MM.1S (cell line): ENCODE measurements around the gene EXOC4.
"Not testable (repeated sequence)": the region's sequence is repeated elsewhere in the genome, so short reads cannot be mapped to it uniquely, and the experiment has no call there.

Experiments used
- DNase-seq: peaks from one replicate; pipeline ENCODE4 v3.0.0-alpha.2; 2015
- H2AFZ ChIP-seq: fragments of 300-600 bp; sonication (generic); 2 replicates; pipeline ENCODE4 v1.6.0; 2016; ENCODE audit warnings: antibody characterized with exemption, low read length
- H3F3A ChIP-seq: fragments of 300-600 bp; sonication (generic); 2 replicates; pipeline ENCODE4 v1.6.1; 2016; ENCODE audit warnings: mild to moderate bottlenecking, antibody characterized with exemption, low read length, moderate library complexity, mixed read lengths; ENCODE audit not compliant: insufficient read depth
- H3K27ac ChIP-seq: fragments of 300-600 bp; sonication (generic); 2 replicates; pipeline ENCODE4 v1.5.1; 2016; ENCODE audit warnings: mild to moderate bottlenecking, low read length
- H3K27me3 ChIP-seq: fragments of 300-600 bp; sonication (generic); replicated peaks from 2 replicates; pipeline ENCODE4 v1.6.0; 2016; ENCODE audit warnings: low read length; ENCODE audit not compliant: insufficient read depth
- H3K36me3 ChIP-seq: fragments of 300-600 bp; sonication (generic); replicated peaks from 2 replicates; pipeline ENCODE4 v1.6.1; 2016; ENCODE audit warnings: mild to moderate bottlenecking, low read length, mixed read lengths; ENCODE audit not compliant: insufficient read depth
- H3K4me1 ChIP-seq: fragments of 300-600 bp; sonication (generic); 2 replicates; pipeline ENCODE4 v1.6.1; 2016; ENCODE audit warnings: low read length, mixed read lengths
- H3K4me2 ChIP-seq: fragments of 300-600 bp; sonication (generic); 2 replicates; pipeline ENCODE4 v1.6.0; 2016; ENCODE audit warnings: low read depth, low read length
- H3K4me3 ChIP-seq: fragments of 300-600 bp; sonication (generic); 2 replicates; pipeline ENCODE4 v1.5.1; 2016; ENCODE audit warnings: low read length, mixed read lengths
- H3K79me2 ChIP-seq: fragments of 300-600 bp; sonication (generic); 2 replicates; pipeline ENCODE4 v1.6.1; 2016; ENCODE audit warnings: mixed run types, low read length, mixed read lengths
- H3K9ac ChIP-seq: fragments of 300-600 bp; sonication (generic); 2 replicates; pipeline ENCODE4 v1.6.1; 2016; ENCODE audit warnings: low read length, mixed read lengths
- H3K9me2 ChIP-seq: fragments of 300-600 bp; sonication (generic); replicated peaks from 2 replicates; pipeline ENCODE4 v1.6.1; 2016; ENCODE audit warnings: mild to moderate bottlenecking, low read length, mixed read lengths; ENCODE audit not compliant: insufficient read depth
- H3K9me3 ChIP-seq: fragments of 300-600 bp; sonication (generic); replicated peaks from 2 replicates; pipeline ENCODE4 v1.6.1; 2016; ENCODE audit warnings: mild to moderate bottlenecking, low read length, mixed read lengths; ENCODE audit not compliant: insufficient read depth
- H4K20me1 ChIP-seq: fragments of 300-600 bp; sonication (generic); 2 replicates; pipeline ENCODE4 v1.6.1; 2016; ENCODE audit warnings: mild to moderate bottlenecking, low read length, moderate library complexity, mixed read lengths; ENCODE audit not compliant: insufficient read depth
- CTCF ChIP-seq: fragments of 300-600 bp; sonication (generic); IDR thresholded peaks from 2 replicates; pipeline ENCODE4 v1.5.1; 2016; ENCODE audit warnings: antibody characterized with exemption, low read length, mixed read lengths
- EZH2 ChIP-seq: fragments of 300-600 bp; sonication (generic); optimal IDR thresholded peaks from 2 replicates; pipeline ENCODE3; 2017; ENCODE audit warnings: low read depth, mild to moderate bottlenecking, antibody characterized with exemption, low read length, mixed read lengths
- EZH2phosphoT487 ChIP-seq: fragments of 300-600 bp; sonication (generic); IDR thresholded peaks from 2 replicates; pipeline ENCODE4 v1.6.1; 2018; ENCODE audit warnings: antibody characterized with exemption, low read length

Gene EXOC4

GRCh38 chr7:133274265-133274664 lies 21.4 kb downstream of the EXOC4 start:
- no peaks in the 10 kb centered on the region for H4K20me1 ChIP-seq
- H3K9me2 ChIP-seq = no peaks in the 10 kb centered on the region
- no peak overlapping the region for H3K9ac ChIP-seq
- H3K4me1 ChIP-seq = no peaks in the 10 kb centered on the region
- DNase-seq = no peak
- no peak overlapping the region for H3K4me3 ChIP-seq
- H3K27ac ChIP-seq = no peak overlapping the region
- no peak overlapping the region for H3K4me2 ChIP-seq
- H2AFZ ChIP-seq = no peak overlapping the region
- peaks cover 31% of the 10 kb centered on the region for H3K79me2 ChIP-seq
- TF ChIP-seq CTCF = no peak
- no peak for TF ChIP-seq EZH2phosphoT487
- TF ChIP-seq EZH2 = no peak
- no peaks in the 10 kb centered on the region for H3K27me3 ChIP-seq
- no peaks in the 10 kb centered on the region for H3F3A ChIP-seq
- H3K9me3 ChIP-seq = no peaks in the 10 kb centered on the region
- 0 out of 2 replicates have a peak, but pooled peaks cover 2% of the 10 kb centered on the region for H3K36me3 ChIP-seq

- Histone ChIP-seq H3F3A (no peaks in the 10 kb centered on the region), H3K4me3 (no peak overlapping the region), H3K36me3 (0 out of 2 replicates have a peak, but pooled peaks cover 2% of the 10 kb centered on the region), H3K9ac (no peak overlapping the region), H4K20me1 (no peaks in the 10 kb centered on the region), H2AFZ (no peak overlapping the region), H3K9me2 (no peaks in the 10 kb centered on the region), H3K79me2 (peaks cover 25% of the 10 kb centered on the region), H3K27ac (no peak overlapping the region), H3K9me3 (no peaks in the 10 kb centered on the region), H3K4me2 (no peak overlapping the region), H3K27me3 (no peaks in the 10 kb centered on the region), H3K4me1 (no peaks in the 10 kb centered on the region)
- TF ChIP-seq CTCF (peak; percentile 14; the same call in 1 of the 2 replicates), EZH2 (no peak), EZH2phosphoT487 (no peak)
- DNase-seq = no peak
Measured at GRCh38 chr7:133275008-133275407, 22.1 kb downstream of the EXOC4 start.

- no peak overlapping the region for H2AFZ ChIP-seq
Measured at GRCh38 chr7:133275446-133276095, 22.7 kb downstream of the EXOC4 start.

GRCh38 chr7:133278975-133279374 lies 26.1 kb downstream of the EXOC4 start:
- not testable (repeated sequence) for H2AFZ ChIP-seq, DNase-seq, H3K9ac ChIP-seq, H3K4me3 ChIP-seq, H3F3A ChIP-seq, H3K79me2 ChIP-seq, H3K4me1 ChIP-seq, H3K27ac ChIP-seq, H3K9me2 ChIP-seq, H3K9me3 ChIP-seq, H3K27me3 ChIP-seq, H4K20me1 ChIP-seq, H3K4me2 ChIP-seq, H3K36me3 ChIP-seq

More at GRCh38 chr7:133275446-133276095, 22.7 kb downstream of the EXOC4 start:
- no peak overlapping the region for H3K9ac ChIP-seq
- H3K4me2 ChIP-seq = no peak overlapping the region
- no peak for DNase-seq
- peaks cover 25% of the 10 kb centered on the region for H3K79me2 ChIP-seq
- no peaks in the 10 kb centered on the region for H3K27me3 ChIP-seq
- H3K9me2 ChIP-seq = no peaks in the 10 kb centered on the region
- no peaks in the 10 kb centered on the region for H3F3A ChIP-seq
- no peaks in the 10 kb centered on the region for H4K20me1 ChIP-seq
- H3K9me3 ChIP-seq = no peaks in the 10 kb centered on the region
- H3K27ac ChIP-seq = no peak overlapping the region
- no peak overlapping the region for H3K4me3 ChIP-seq
- no peaks in the 10 kb centered on the region for H3K4me1 ChIP-seq
- 0 out of 2 replicates have a peak, but pooled peaks cover 2% of the 10 kb centered on the region for H3K36me3 ChIP-seq
- TF ChIP-seq EZH2 = no peak
- no peak for TF ChIP-seq EZH2phosphoT487
- TF ChIP-seq CTCF = no peak
